Stimulated activated CD8-positive, alpha-beta memory T cell treated with anti-CD3 and anti-CD28 coated beads, Interleukin-2, amount 100 ng/mL, for 1 hour (primary cell): ENCODE measurements around the gene C10orf90.
"Not testable (repeated sequence)": the region's sequence is repeated elsewhere in the genome, so short reads cannot be mapped to it uniquely, and the experiment has no call there.

Source experiments
- DNase-seq, 2 donors: peaks; one replicate each; pipeline ENCODE4 v3.0.0-alpha.2; 2020; ENCODE audit warnings: low read depth in 2 of 2

Gene C10orf90

GRCh38 chr10:126391192-126391885, 279.2 kb downstream of the C10orf90 start:
- no peak for DNase-seq

GRCh38 chr10:126390324-126390723, 280.2 kb downstream of the C10orf90 start:
- DNase-seq, result no peak

GRCh38 chr10:126387931-126388911, 282.3 kb downstream of the C10orf90 start, which contains the start of gene ADAM12:
TSS of gene ADAM12 (minus strand) at chr10:126388477. CDS start at chr10:126388145, 332 bp downstream.
- no peak for DNase-seq

GRCh38 chr10:126387041-126387921, 283.2 kb downstream of the C10orf90 start:
- DNase-seq, result no peak

- no peak for DNase-seq
These were observed 286.1 kb downstream of the C10orf90 start for GRCh38 chr10:126384269-126384873.

- DNase-seq, result no peak
These were observed 290.0 kb downstream of the C10orf90 start for GRCh38 chr10:126380352-126381076.

GRCh38 chr10:126379166-126379565, 291.3 kb downstream of the C10orf90 start:
- not testable (repeated sequence) for DNase-seq

GRCh38 chr10:126376956-126377355, 293.5 kb downstream of the C10orf90 start:
- DNase-seq, result no peak

GRCh38 chr10:126375926-126376554, 294.5 kb downstream of the C10orf90 start:
- DNase-seq, result no peak

GRCh38 chr10:126375299-126375698, 295.2 kb downstream of the C10orf90 start:
- no peak for DNase-seq
